AG04450 (cell line): ENCODE data around the gene C5orf34. TPM values are rescaled to one million over a fixed set of nuclear protein-coding genes. Genes with fewer than 3 reads are reported as not detected.
"Not testable (repeated sequence)": the region's sequence is repeated elsewhere in the genome, so short reads cannot be mapped to it uniquely, and the experiment has no call there.

Experiments used
- CTCF ChIA-PET: fragments of 300-600, 350-600 bp; formaldehyde crosslinking; extraction: SDS; loops from one replicate; lab custom pipeline; 2022; ENCODE audit warnings: antibody characterized with exemption, inconsistent platforms; lab: Charles Lee
- POLR2A ChIA-PET: fragments of 350-600 bp; formaldehyde crosslinking; extraction: SDS; loops from one replicate; lab custom pipeline; 2021; ENCODE audit warnings: antibody characterized with exemption, inconsistent platforms; lab: Yijun Ruan, JAX
- DNase-seq: peaks from one replicate; pipeline ENCODE4 v3.0.0-alpha.2; 2011; ENCODE audit warnings: low read depth, low spot score
- H3K27ac ChIP-seq: one replicate; pipeline ENCODE4 v1.5.1; 2012; ENCODE audit warnings: low read depth, low read length, control low read depth
- H3K27me3 ChIP-seq: one replicate; pipeline ENCODE4 v1.6.0; 2012; ENCODE audit warnings: low read length; ENCODE audit not compliant: control insufficient read depth, insufficient read depth
- H3K4me3 ChIP-seq: 2 replicates; pipeline ENCODE4 v1.5.1; 2011; ENCODE audit warnings: mild to moderate bottlenecking, low read depth, low read length, control low read depth
- H3K9me3 ChIP-seq: 2 replicates; pipeline ENCODE4 v1.5.1; 2012; ENCODE audit warnings: low read length; ENCODE audit not compliant: control insufficient read depth, insufficient read depth
- polyA plus RNA-seq: library from polyadenylated mRNA; depleted of rRNA; stranded (reverse); fragments of >200 nt; gene quantifications from 2 replicates; pipeline ENCODE4 v1.2.3, GENCODE V29; 2011
- TF ChIP-seq, protein P1 (sequence below): IDR thresholded peaks from 2 replicates; pipeline ENCODE4 v1.5.1; 2011; ENCODE audit warnings: low read depth, low read length, control low read depth, inconsistent platforms

C5orf34 gene
- polyA plus RNA-seq, 1 experiment, result 3.5 TPM

- DNase-seq, result no peak
- TF ChIP-seq, protein P1, sequence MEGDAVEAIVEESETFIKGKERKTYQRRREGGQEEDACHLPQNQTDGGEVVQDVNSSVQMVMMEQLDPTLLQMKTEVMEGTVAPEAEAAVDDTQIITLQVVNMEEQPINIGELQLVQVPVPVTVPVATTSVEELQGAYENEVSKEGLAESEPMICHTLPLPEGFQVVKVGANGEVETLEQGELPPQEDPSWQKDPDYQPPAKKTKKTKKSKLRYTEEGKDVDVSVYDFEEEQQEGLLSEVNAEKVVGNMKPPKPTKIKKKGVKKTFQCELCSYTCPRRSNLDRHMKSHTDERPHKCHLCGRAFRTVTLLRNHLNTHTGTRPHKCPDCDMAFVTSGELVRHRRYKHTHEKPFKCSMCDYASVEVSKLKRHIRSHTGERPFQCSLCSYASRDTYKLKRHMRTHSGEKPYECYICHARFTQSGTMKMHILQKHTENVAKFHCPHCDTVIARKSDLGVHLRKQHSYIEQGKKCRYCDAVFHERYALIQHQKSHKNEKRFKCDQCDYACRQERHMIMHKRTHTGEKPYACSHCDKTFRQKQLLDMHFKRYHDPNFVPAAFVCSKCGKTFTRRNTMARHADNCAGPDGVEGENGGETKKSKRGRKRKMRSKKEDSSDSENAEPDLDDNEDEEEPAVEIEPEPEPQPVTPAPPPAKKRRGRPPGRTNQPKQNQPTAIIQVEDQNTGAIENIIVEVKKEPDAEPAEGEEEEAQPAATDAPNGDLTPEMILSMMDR, result no peak
- ChIA-PET POLR2A (no interaction called here), CTCF (interaction anchor here (1.6 to 1.9 kb wide), 2 partner anchors 69 to 78 kb away, joined by 7 to 10 read pairs; partner anchors contain the start of gene TMEM267)
- peaks cover 2% of the 10 kb centered on the region; the same call in 1 of the 2 replicates for H3K9me3 ChIP-seq
- no peaks in the 10 kb centered on the region for H3K27me3 ChIP-seq
- H3K4me3 ChIP-seq, result no peak overlapping the region
- no peak overlapping the region for H3K27ac ChIP-seq
These were observed 38.4 kb upstream of the C5orf34 start for GRCh38 chr5:43553381-43553780.

DNA sequence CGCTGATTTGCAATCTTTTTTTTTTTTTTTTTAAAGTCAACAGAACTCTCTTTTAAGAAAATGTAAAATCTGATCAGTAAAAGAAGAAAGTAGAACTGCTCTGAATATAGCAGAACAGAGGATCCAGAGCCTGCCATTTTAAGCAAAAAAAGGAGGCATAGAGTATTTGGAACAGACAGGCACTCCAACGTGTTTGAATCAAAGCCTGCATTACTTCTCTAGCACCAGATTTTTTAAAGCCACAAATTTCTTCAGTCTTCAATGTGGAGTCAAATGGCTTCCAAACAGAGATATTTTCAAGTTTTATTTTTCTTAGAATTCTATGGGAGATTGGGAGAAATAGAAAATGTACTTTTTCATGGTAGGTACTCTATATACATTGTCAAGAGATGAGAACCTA is 36.8 kb upstream of the C5orf34 start:
- TF ChIP-seq, protein P1, result no peak
- ChIA-PET POLR2A (no interaction called here), CTCF (no interaction called here)
- Histone ChIP-seq H3K4me3 (no peak overlapping the region), H3K27me3 (no peaks in the 10 kb centered on the region), H3K9me3 (peaks cover 2% of the 10 kb centered on the region; the same call in 1 of the 2 replicates), H3K27ac (no peak overlapping the region)
- DNase-seq, result no peak

DNA sequence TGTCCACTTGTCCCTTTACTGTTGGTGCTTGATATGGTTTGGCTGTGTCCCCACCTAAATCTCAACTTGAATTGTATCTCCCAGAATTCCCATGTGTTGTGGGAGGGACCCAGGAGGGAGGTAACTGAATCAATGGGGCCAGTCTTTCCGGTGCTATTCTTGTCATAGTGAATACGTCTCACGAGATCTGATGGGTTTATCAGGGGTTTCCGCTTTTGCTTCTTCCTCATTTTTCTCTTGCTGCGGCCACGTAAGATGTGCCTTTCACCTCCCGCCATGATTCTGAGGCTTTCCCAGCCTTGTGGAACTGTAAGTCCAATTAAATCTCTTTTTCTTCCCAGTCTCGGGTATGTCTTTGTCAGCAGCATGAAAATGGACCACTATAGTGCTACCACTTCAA is 34.3 kb upstream of the C5orf34 start:
- H3K9me3 ChIP-seq, CTCF ChIA-PET, H3K27me3 ChIP-seq, POLR2A ChIA-PET, H3K4me3 ChIP-seq, DNase-seq, H3K27ac ChIP-seq: not testable (repeated sequence)

- ChIA-PET CTCF (interaction anchor here (0.7 to 1.1 kb wide), 3 partner anchors 13 to 965 kb away, joined by 3 read pairs; no protein-coding TSS in a partner anchor), POLR2A (interaction anchor here (0.6 kb wide), 1 partner anchor 75 kb away, joined by 7 read pairs; no protein-coding TSS in a partner anchor)
These were observed 33.4 kb upstream of the C5orf34 start for GRCh38 chr5:43548358-43548757.

DNA sequence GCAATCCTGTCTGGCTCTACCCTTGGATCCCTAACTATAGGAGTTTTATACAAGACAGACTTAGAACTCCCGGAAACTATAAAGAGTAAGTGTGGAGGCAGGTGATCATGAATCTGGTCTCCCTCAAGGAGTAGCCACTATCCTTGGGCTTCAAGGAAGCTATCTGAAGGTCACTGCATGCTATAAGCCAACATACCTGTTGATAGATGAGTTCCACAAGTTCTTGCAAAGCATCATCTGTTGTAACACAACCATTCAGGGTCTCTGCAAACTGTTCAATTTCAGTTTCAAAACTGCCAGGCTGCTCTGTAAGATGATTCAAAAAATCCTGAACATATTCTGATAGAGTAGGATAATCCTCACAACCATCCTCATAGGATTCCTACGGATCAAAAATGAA is 32.6 kb upstream of the C5orf34 start:
- POLR2A ChIA-PET, result interaction anchor here (0.7 kb wide), 1 partner anchor 70 kb away, joined by 4 read pairs; no protein-coding TSS in a partner anchor
- TF ChIP-seq, protein P1, result no peak
- CTCF ChIA-PET, result interaction anchor here (0.7 to 1.1 kb wide), 2 partner anchors 13 to 964 kb away, joined by 3 read pairs; no protein-coding TSS in a partner anchor
- no peaks in the 10 kb centered on the region for H3K27me3 ChIP-seq
- H3K27ac ChIP-seq, result no peak overlapping the region
- no peaks in the 10 kb centered on the region for H3K9me3 ChIP-seq
- no peak for DNase-seq
- H3K4me3 ChIP-seq, result no peak overlapping the region

More at GRCh38 chr5:43548358-43548757, 33.4 kb upstream of the C5orf34 start:
- no peaks in the 10 kb centered on the region for H3K9me3 ChIP-seq
- no peaks in the 10 kb centered on the region for H3K27me3 ChIP-seq
- no peak overlapping the region for H3K4me3 ChIP-seq
- TF ChIP-seq, protein P1, result no peak
- no peak overlapping the region for H3K27ac ChIP-seq
- no peak for DNase-seq
